Measurements from ENCODE around the gene MSANTD1.

MSANTD1 gene

DNA sequence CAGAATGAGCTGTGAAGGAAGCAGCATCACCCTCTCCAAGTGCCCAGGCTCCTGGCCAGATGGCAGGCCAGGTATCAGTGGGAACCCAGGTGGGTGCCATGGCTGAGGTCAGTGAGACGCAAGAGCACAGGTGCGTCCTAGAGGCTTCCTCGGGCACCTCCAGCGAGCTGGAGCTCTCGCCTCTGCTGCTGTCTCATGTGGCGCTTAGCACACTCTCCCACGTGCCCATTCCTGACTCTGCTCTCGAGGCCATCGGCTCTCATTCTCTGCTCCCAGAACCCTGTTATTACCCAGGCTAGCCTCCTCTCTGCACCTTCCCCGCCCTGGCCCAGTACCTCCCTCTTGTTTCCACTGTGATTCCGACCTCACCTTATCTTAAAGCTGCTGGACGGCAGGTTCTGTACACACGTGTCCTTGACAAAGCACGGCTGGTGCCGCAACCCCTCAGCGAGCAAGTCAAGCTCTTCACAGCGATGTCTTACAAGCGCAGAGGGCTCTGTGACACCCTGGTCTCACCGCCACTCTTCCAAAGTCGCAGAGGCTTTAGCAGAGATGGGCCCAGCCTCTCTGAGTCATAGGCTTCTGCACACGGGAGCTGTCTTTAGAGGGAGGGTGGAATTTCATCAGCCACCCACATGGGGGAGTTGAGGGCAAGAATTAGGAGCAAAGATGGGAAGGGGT lies 15.4 kb upstream of the MSANTD1 start:
- DNase-seq (ENCODE audit: low spot score): no peak

DNA sequence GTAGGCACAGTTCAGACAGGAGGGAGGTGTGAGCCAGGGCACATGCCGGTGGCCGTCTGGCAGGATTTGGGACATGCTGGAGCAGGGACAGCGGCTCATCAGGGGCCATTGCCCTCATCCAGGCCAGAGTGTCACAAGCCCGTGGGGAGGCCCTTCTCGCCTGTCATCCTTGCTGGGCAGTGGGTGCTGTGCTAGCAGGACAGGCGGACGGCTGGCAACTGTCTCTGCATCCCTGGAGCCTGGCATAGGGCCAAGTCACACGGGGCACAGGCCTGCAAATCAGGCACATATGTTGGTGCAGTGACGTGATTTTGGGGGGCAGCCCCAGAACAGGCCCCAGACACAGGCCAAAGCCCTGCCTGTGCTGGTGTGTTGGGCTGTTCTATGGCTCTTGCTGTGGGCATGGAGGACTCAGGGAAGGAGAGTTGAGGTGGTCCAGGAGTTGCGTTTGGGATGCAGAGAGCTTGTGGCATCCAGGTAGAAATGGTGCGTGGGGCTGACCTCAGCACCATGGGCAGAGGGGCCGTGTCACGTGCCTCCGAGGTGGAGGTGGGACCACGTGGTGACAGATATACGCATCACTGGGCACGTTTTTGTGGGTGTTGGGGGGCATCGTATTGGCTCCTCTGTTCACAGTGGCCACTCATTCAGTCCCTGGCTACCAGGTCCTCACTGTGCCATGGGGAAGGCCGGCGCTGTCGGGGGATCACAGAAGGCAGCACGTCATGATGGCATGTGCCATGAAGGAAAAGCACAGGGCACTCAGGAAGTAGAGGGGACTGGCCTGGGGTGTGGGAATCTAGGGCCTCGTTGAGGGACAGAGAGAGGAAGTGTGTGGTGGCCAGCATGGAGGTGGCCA lies 14.6 kb upstream of the MSANTD1 start:
- DNase-seq (ENCODE audit: low spot score): no peak

DNA sequence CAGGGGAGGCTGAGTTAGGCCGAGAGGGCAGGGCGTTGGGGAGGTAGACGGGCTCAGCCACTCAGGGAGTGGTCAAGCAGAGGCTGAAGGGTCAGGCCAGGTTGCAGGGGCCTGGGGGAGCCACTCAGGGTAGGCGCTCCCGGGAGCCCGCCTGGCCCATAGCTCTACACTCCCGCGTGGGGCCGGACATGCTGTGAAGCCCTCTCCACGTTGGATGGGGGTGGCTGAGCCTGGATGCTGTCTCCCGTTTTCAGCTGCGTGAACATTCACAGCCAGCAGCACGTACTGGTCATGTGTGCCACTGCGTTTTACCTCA lies 14.0 kb upstream of the MSANTD1 start:
- no peak for DNase-seq (ENCODE audit: low spot score)

DNA sequence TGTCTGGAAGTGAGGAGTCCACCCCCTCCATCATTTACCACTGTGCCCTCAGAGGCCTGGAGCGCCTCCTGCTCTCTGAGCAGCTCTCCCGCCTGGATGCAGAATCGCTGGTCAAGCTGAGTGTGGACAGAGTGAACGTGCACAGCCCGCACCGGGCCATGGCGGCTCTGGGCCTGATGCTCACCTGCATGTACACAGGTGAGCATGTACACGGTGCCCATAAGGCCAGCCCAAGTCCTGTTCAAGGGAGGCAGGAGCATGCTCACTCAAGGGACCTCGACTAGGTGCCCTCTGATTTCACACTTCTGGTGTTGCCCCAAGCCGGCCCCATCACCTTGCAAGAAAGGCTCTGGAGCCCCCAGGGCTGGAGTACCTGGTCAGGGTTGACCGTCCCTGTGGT lies 13.4 kb upstream of the MSANTD1 start:
- no peak for DNase-seq (ENCODE audit: low spot score)

DNA sequence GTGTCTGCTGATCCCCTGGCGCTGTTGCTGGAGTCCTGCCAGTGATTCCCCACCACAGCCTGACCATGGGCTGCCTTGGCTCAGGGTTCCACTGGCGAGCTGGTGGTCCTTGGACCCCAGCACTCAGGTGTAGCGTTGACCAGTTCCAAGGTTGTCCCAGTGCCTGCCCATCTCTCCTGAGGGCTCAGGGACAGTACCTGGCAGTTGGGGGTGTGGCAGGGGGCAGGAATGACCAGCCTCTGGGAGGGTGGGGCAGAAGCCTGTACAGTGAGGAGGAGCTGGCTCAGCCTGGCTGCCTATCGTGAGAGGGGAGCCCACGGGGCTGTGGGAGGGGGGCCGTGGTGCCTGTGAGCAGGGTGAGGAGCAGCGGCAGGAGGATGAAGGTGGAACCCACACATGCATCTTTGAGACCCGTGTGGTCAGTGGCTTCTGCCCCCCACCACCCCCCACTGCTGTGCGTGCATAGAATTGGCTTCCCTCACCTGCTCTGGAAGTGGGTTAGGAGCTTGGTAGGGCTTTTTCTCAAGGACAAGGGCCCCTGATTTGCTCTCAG lies 12.6 kb upstream of the MSANTD1 start:
- DNase-seq (ENCODE audit: low spot score): no peak

DNA sequence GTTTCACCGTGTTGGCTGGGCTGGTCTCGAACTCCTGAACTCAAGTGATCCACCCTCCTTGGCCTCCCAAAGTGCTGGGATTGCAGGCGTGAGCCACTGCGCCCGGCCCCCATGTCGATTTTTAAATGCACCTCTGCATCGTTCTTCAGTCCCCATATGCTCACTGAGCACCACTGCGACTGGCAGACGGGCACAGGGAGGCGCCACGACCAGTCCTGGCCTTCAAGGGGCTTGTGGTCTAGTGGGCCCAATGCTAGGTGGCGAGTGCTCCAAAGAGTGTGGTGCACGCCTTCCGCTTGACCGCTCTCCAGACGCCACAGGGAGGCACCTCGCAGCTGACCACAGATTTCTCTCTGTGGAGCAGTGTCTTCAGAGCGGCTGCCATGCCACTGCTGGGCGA lies 11.7 kb upstream of the MSANTD1 start:
- no peak for DNase-seq (ENCODE audit: low spot score)

DNA sequence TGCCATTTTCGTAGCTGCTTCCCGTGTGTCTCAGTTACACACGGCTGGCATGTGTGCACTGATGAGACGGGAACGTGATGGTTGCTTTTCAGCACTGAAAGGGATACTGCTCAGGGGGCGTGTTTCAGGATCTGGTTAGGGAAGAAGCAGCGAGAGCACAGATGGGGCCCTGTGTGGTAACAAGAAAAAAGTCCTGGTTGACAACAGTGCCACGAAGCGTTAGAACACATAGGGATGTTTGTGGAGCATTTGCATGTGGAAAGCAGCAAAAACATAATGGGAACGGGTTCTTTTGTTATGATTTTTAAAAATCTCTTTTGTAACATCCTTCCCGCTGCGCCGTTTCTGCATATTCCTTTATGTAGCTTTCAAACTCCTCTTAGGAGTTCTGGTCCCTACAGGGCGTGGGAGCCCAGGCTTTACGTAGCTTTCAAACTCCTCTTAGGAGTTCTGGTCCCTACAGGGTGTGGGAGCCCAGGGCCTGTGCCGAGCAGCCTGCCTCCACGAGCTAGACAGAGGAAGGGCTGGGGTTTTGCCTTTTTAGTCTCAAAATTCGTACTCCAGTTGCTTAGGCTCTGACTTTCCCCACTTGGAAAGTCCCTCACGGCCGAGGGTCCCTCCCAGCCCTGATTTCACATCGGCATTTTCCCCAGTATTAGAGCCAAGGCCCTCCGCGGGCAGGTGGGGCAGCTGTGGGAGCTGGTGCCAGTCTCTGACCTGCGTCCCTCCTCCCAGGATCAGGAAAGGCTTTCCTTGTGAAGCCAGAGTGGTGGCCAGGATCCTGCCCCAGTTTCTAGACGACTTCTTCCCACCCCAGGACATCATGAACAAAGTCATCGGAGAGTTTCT lies 11.0 kb upstream of the MSANTD1 start:
- DNase-seq (ENCODE audit: low spot score): no peak

DNA sequence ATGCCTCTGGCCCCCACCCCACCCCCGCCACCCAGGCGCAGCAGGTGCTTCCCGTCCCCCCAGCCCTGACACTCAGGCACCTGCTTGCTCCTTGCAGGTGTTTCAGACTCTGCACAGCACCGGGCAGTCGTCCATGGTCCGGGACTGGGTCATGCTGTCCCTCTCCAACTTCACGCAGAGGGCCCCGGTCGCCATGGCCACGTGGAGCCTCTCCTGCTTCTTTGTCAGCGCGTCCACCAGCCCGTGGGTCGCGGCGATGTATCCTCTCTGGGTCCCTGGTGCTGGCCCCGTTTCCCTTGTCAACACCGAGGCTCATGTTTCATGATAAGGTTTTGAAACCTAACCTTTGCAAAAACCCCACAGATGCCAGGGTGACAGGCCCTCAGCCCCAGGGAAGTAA lies 10.2 kb upstream of the MSANTD1 start:
- no peak for DNase-seq (ENCODE audit: low spot score)

DNA sequence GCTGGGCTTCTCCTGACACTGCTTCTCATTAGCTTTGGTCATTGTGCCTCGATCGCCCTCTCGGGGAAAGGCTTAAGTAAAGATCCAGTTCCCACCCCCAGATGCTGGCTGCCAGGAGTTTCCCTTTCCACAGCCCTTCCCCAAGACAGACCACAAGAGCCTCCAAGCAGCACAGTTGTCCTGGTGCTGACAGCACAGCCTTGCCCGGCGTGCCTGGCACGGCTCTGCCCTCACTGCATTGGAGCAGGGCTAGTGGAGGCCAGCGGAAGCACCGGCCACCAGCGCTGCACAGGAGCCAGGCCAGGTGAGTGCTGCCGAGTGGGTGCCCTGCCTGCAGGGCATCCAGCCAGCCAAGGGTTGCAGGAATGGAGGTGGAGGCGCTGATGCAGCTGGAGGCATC lies 9.7 kb upstream of the MSANTD1 start:
- DNase-seq (ENCODE audit: low spot score): no peak

DNA sequence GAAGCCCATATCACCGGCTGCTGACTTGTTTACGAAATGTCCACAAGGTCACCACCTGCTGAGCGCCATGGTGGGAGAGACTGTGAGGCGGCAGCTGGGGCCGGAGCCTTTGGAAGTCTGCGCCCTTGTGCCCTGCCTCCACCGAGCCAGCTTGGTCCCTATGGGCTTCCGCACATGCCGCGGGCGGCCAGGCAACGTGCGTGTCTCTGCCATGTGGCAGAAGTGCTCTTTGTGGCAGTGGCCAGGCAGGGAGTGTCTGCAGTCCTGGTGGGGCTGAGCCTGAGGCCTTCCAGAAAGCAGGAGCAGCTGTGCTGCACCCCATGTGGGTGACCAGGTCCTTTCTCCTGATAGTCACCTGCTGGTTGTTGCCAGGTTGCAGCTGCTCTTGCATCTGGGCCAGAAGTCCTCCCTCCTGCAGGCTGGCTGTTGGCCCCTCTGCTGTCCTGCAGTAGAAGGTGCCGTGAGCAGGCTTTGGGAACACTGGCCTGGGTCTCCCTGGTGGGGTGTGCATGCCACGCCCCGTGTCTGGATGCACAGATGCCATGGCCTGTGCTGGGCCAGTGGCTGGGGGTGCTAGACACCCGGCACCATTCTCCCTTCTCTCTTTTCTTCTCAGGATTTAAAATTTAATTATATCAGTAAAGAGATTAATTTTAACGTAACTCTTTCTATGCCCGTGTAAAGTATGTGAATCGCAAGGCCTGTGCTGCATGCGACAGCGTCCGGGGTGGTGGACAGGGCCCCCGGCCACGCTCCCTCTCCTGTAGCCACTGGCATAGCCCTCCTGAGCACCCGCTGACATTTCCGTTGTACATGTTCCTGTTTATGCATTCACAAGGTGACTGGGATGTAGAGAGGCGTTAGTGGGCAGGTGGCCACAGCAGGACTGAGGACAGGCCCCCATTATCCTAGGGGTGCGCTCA lies 8.7 kb upstream of the MSANTD1 start:
- no peak for DNase-seq (ENCODE audit: low spot score)

DNA sequence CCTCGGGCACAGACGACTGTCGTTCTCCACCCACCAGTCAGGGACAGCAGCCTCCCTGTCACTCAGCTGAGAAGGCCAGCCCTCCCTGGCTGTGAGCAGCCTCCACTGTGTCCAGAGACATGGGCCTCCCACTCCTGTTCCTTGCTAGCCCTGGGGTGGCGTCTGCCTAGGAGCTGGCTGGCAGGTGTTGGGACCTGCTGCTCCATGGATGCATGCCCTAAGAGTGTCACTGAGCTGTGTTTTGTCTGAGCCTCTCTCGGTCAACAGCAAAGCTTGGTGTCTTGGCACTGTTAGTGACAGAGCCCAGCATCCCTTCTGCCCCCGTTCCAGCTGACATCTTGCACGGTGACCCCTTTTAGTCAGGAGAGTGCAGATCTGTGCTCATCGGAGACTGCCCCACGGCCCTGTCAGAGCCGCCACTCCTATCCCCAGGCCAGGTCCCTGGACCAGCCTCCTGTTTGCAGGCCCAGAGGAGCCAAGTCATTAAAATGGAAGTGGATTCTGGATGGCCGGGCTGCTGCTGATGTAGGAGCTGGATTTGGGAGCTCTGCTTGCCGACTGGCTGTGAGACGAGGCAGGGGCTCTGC lies 7.9 kb upstream of the MSANTD1 start:
- DNase-seq (ENCODE audit: low spot score): no peak

DNA sequence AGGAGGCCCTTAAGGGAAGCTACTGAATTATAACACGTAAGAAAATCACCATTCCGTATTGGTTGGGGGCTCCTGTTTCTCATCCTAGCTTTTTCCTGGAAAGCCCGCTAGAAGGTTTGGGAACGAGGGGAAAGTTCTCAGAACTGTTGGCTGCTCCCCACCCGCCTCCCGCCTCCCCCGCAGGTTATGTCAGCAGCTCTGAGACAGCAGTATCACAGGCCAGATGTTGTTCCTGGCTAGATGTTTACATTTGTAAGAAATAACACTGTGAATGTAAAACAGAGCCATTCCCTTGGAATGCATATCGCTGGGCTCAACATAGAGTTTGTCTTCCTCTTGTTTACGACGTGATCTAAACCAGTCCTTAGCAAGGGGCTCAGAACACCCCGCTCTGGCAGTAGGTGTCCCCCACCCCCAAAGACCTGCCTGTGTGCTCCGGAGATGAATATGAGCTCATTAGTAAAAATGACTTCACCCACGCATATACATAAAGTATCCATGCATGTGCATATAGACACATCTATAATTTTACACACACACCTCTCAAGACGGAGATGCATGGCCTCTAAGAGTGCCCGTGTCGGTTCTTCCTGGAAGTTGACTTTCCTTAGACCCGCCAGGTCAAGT lies 6.9 kb upstream of the MSANTD1 start:
- no peak for DNase-seq (ENCODE audit: low spot score)

DNA sequence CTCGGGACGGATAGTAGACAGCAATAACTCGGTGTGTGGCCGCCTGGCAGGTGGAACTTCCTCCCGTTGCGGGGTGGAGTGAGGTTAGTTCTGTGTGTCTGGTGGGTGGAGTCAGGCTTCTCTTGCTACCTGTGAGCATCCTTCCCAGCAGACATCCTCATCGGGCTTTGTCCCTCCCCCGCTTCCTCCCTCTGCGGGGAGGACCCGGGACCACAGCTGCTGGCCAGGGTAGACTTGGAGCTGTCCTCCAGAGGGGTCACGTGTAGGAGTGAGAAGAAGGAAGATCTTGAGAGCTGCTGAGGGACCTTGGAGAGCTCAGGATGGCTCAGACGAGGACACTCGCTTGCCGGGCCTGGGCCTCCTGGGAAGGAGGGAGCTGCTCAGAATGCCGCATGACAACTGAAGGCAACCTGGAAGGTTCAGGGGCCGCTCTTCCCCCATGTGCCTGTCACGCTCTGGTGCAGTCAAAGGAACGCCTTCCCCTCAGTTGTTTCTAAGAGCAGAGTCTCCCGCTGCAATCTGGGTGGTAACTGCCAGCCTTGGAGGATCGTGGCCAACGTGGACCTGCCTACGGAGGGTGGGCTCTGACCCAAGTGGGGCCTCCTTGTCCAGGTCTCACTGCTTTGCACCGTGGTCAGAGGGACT lies 5.7 kb upstream of the MSANTD1 start:
- no peak for DNase-seq (ENCODE audit: low spot score)

DNA sequence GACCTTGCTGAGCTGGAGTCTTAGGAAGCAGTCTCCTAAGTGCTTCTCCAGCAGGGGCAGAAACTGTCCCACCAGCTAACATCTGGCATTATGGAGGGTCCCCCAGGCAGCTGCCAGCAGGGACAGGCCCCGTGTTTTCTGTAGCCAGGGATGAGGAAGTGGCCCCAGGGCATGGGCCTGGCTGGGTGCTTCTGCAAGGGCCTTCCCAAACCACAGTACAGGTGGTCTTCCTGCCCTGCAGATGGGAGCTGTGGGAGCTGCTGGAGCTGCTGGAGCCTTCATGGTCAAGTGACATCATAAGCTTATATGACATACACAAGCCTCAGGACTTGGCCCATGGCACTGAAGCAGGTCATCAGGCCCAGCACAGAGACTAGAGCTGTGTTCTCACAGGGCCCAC lies 5.0 kb upstream of the MSANTD1 start:
- DNase-seq (ENCODE audit: low spot score): no peak

DNA sequence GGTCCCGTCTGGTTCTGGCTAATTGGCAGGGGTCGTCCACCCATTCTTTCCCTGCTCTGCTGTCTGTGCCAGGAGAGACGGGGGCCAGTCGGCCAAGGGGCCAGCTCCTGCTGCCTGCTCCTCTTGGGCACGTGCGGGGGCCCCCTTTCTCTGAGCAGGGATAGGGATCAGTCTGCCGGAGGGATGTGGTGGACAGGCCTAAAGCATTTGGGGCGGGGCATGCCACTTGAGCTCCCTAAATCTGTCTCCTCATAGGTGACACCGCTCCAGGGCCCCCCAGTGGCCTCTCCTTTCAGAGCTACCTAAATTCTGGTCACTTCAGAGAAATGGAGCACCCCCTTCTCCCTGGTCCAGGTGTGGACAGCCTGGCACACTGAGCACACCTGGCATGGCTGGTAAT lies 4.2 kb upstream of the MSANTD1 start:
- DNase-seq (ENCODE audit: low spot score): no peak

DNA sequence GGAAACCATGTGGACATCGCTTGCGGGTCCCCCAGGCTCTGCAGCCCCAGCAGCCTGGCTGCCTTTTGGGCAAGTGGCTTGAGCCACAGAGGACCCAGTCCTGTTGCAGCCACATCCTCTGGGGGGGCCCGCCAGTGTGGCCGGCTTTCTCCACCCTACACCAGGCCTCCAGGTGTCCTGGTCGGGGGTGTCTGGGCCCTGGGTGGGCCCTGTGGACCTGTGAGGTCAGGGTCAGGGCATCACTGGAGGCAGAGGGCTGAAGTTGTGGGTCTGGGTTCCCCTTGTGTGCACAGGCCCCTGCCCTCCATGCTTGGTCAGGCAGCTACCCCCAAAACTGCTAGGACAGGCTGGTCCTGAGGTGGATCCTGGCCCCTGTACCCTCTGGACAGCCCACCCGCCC lies 3.3 kb upstream of the MSANTD1 start:
- no peak for DNase-seq (ENCODE audit: low spot score)

DNA sequence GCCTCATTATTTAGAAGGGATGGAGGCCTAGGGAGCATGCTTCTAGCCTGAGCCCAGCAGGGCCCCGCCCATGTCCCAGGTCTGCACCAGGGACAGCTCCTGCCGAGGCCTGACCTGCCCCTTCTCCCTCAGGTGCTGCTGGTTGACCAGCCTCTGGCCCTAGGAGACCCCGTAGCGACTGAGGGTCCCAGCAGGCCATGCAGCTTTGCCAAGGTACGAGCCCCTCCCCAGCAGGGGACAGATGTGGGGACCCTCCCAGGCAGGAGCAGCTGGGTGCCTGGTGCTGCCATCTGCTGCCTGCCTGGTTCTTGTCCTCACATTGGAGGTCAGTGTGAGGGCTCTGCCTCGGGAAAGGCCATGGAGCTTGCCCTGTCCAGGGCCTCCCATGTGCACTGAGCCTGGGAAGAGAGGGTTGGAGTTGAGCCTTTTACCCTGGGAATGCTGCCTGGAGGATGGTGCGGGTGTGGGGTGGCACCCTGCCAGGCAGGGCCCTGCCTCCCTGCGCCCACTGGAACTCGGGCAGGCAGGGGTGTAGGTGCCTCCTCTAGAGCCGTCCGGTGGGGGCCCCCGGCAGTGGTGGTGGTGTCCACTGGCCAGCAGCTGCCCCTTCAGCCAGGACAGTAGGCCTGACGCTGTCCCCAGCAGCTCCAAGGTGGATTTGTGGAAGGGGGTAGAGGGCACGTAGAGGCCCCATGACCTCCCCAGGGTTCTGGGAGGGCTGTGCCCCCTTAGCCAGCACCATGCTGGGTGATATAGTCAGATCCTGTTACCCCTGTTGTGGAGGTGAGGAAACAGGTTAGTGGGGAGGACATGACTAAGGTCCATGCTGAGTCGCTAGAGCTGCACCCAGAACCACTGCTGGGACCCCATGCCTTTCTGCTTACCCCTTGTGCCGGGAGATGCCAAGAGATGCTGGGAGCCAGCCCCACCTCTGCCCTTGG lies 2.2 kb upstream of the MSANTD1 start:
- DNase-seq (ENCODE audit: low spot score): no peak

DNA sequence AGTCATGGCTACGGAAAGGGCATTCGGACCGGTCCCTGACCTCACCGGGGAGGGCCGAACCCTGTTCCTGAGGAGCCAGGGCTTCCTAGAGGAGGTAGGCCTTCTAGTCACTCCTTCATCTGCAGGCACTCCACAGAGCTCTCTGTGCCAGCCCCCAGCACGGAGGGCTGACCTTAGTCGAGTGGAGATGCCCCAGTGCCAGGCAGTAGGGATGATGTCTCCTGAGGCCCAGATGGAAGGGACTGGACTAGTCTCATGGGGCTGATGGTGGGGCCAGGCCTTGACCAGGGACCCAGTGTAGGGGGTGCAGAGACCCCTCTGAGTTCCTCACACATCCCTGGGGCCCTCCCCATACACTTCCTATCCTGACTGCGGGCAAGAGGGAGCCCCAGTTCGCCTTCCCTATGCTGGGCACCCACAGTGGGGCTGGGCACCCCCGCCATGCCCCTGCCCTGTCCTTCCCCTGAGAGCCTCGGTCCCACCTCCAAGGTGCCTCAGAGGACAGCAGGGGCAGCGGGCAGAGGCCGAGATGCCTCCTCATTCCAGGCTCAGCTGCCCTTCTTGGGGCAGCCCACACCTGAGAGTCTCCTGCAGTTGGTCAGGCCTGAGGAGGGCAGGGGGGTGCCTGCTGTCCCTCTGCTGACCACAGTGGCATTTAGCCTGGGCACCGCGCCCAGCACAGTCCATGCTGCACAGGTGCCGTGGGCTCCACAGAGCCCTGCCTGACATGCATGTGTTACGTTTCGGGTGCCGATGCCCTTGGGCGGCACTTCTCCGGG lies 1.4 kb upstream of the MSANTD1 start:
- DNase-seq (ENCODE audit: low spot score): no peak
